KMS-11 (cell line): ENCODE measurements around the gene LAMP2.
"Not testable (repeated sequence)": the region's sequence is repeated elsewhere in the genome, so short reads cannot be mapped to it uniquely, and the experiment has no call there.

Experiments used
- H2AFZ ChIP-seq: fragments of 200-600 bp; sonication (generic); 2 replicates; pipeline ENCODE4 v1.6.1; 2016; ENCODE audit warnings: antibody characterized with exemption, mixed run types, low read depth
- H3K27ac ChIP-seq: fragments of 200-600 bp; sonication (generic); 2 replicates; pipeline ENCODE4 v1.6.1; 2016; ENCODE audit warnings: mild to moderate bottlenecking, mixed run types
- H3K27me3 ChIP-seq: fragments of 200-600 bp; sonication (generic); 2 replicates; pipeline ENCODE4 v1.6.1; 2017; ENCODE audit warnings: mild to moderate bottlenecking, low read depth, mixed run types, moderate library complexity; ENCODE audit not compliant: insufficient read depth
- H3K36me3 ChIP-seq: fragments of 200-600 bp; sonication (generic); 2 replicates; pipeline ENCODE4 v1.6.1; 2017; ENCODE audit warnings: mild to moderate bottlenecking, mixed run types; ENCODE audit not compliant: insufficient read depth
- H3K4me1 ChIP-seq: fragments of 200-600 bp; sonication (generic); 2 replicates; pipeline ENCODE4 v1.6.1; 2016; ENCODE audit warnings: mild to moderate bottlenecking, low read depth, mixed run types; ENCODE audit not compliant: poor library complexity, severe bottlenecking
- H3K4me2 ChIP-seq: fragments of 200-600 bp; sonication (generic); 2 replicates; pipeline ENCODE4 v1.7.0; 2016; ENCODE audit warnings: mild to moderate bottlenecking, mixed run types
- H3K4me3 ChIP-seq: fragments of 200-600 bp; sonication (generic); IDR thresholded peaks from 2 replicates; pipeline ENCODE4 v1.6.1; 2017; ENCODE audit warnings: low read depth, low read length, mixed read lengths; ENCODE audit not compliant: insufficient read depth
- H3K79me2 ChIP-seq: fragments of 200-600 bp; sonication (generic); 2 replicates; pipeline ENCODE4 v1.6.1; 2016; ENCODE audit warnings: low read depth, mixed run types; ENCODE audit not compliant: insufficient read depth
- H3K9ac ChIP-seq: fragments of 200-600 bp; sonication (generic); 2 replicates; pipeline ENCODE4 v1.6.1; 2016; ENCODE audit warnings: mild to moderate bottlenecking, mixed run types
- H4K20me1 ChIP-seq: fragments of 200-600 bp; sonication (generic); 2 replicates; pipeline ENCODE4 v1.6.1; 2016; ENCODE audit warnings: mild to moderate bottlenecking, mixed run types; ENCODE audit not compliant: insufficient read depth
- CTCF ChIP-seq: fragments of 200-600 bp; sonication (generic); conservative IDR thresholded peaks from 2 replicates; pipeline ENCODE4 v1.6.1; 2017; ENCODE audit warnings: low read depth, mild to moderate bottlenecking, antibody characterized with exemption, low read length, moderate library complexity, mixed read lengths

The LAMP2 gene

DNA sequence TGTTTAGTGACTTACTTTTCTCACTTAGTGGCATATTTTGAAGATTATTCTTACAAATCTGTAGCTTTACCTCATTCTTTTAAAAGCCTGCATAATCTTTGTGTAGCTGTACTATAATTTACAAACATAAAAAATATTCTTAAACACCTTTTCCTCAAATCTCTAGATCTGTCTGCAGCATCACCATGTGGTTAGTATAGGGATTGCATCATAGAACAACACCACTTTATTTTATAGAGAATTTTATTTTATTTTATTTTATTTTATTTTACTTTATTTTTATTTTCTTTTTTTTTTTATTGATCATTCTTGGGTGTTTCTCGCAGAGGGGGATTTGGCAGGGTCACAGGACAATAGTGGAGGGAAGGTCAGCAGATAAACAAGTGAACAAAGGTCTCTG lies 6.4 kb upstream of the LAMP2 start:
- not testable (repeated sequence) for H3K27me3 ChIP-seq, H2AFZ ChIP-seq, H3K79me2 ChIP-seq, H3K27ac ChIP-seq, H3K36me3 ChIP-seq, H3K9ac ChIP-seq, H3K4me3 ChIP-seq, H3K4me2 ChIP-seq, H4K20me1 ChIP-seq, H3K4me1 ChIP-seq
- peak; percentile 51; the same call in 1 of the 2 replicates for TF ChIP-seq CTCF

GRCh38 chrX:120474085-120474484 lies 5.0 kb upstream of the LAMP2 start:
- no peaks in the 10 kb centered on the region for H3K27me3 ChIP-seq
- no peaks in the 10 kb centered on the region for H4K20me1 ChIP-seq
- no peak overlapping the region for H2AFZ ChIP-seq
- no peak overlapping the region for H3K4me2 ChIP-seq
- H3K4me3 ChIP-seq, result no peak overlapping the region
- no peak for TF ChIP-seq CTCF
- H3K9ac ChIP-seq, result no peak overlapping the region
- H3K27ac ChIP-seq, result no peak overlapping the region
- no peaks in the 10 kb centered on the region for H3K79me2 ChIP-seq
- H3K36me3 ChIP-seq, result no peaks in the 10 kb centered on the region
- H3K4me1 ChIP-seq, result no peaks in the 10 kb centered on the region

DNA sequence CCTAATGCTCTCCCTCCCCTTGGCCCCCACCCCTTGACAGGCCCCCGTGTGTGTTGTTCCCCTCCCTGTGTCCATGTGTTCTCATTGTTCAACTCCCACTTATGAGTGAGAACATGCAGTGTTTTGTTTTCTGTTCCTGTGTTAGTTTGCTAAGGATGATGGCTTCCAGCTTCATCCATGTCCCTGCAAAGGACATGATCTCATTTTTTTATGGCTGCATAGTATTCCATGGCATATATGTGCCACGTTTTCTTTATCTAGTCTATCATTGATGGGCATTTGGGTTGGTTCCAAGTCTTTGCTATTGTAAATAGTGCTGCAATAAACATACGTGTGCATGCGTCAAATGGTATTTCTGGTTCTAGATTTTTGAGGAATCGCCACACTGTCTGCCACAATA lies 561 bp upstream of the LAMP2 start:
- not testable (repeated sequence) for H3K36me3 ChIP-seq, H2AFZ ChIP-seq, H3K27me3 ChIP-seq, H3K27ac ChIP-seq, H3K4me2 ChIP-seq, H3K9ac ChIP-seq, H3K4me3 ChIP-seq, H4K20me1 ChIP-seq
- Histone ChIP-seq H3K79me2 (peaks cover 42% of the 10 kb centered on the region), H3K4me1 (peaks cover 28% of the 10 kb centered on the region)

DNA sequence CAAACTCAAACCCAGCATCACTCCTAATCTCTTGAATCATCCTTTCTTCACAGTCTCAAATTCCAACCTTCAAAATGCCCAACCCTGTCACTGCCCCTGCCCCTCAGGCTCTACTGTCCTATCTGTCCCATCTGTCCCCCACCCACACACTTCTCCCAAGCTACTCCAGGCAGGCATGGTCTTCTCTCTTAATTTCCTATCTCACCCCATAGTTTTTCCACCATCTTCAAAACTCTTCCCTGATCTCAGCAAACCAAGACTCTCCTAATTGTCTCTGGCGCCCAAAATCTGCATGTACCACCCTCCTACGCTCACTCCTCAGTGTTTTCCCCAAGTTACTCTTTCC lies 644 bp downstream of the LAMP2 start:
- peak overlapping the region; percentile 76; the same call in 1 of the 2 replicates for H2AFZ ChIP-seq
- H3K36me3 ChIP-seq, result no peaks in the 10 kb centered on the region
- H4K20me1 ChIP-seq, result no peaks in the 10 kb centered on the region
- H3K27me3 ChIP-seq, result no peaks in the 10 kb centered on the region
- peak overlapping the region; percentile 70 for H3K27ac ChIP-seq
- TF ChIP-seq CTCF, result no peak
- H3K79me2 ChIP-seq, result peaks cover 54% of the 10 kb centered on the region
- no peak overlapping the region for H3K4me3 ChIP-seq
- peak overlapping the region; percentile 73; the same call in 1 of the 2 replicates for H3K9ac ChIP-seq
- peak overlapping the region; percentile 64; the same call in 1 of the 2 replicates for H3K4me2 ChIP-seq
- peaks cover 39% of the 10 kb centered on the region for H3K4me1 ChIP-seq

DNA sequence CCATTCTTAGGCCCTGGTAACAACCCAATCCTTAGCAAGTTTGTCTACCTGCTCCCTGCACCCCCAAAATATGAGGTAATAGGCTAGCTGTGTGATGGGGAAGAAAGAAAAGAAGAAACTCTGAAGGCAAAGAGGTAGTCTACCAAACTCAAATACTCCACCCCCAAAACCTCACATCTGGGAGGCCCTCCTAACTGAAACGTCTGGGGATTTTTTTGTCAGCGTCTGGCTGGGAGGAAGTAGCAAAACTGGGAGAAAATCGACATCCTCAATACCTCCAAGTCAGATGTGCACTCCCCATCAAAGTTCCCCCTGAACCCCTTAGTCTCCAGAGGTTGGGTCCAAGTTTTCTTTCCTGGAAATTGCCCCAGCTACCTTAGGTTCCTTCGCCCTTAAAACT lies 1.0 kb downstream of the LAMP2 start:
- Histone ChIP-seq H3K9ac (peak overlapping the region; percentile 73; the same call in 1 of the 2 replicates), H3K4me1 (peaks cover 42% of the 10 kb centered on the region), H4K20me1 (no peaks in the 10 kb centered on the region), H3K27ac (peak overlapping the region; percentile 70; the same call in 1 of the 2 replicates), H3K27me3 (no peaks in the 10 kb centered on the region), H3K79me2 (peaks cover 58% of the 10 kb centered on the region), H3K36me3 (no peaks in the 10 kb centered on the region), H2AFZ (no peak overlapping the region), H3K4me3 (no peak overlapping the region), H3K4me2 (peak overlapping the region; percentile 64)
- TF ChIP-seq CTCF, result no peak
